ENCODE measurements around the gene B3GALT4.

DNA sequence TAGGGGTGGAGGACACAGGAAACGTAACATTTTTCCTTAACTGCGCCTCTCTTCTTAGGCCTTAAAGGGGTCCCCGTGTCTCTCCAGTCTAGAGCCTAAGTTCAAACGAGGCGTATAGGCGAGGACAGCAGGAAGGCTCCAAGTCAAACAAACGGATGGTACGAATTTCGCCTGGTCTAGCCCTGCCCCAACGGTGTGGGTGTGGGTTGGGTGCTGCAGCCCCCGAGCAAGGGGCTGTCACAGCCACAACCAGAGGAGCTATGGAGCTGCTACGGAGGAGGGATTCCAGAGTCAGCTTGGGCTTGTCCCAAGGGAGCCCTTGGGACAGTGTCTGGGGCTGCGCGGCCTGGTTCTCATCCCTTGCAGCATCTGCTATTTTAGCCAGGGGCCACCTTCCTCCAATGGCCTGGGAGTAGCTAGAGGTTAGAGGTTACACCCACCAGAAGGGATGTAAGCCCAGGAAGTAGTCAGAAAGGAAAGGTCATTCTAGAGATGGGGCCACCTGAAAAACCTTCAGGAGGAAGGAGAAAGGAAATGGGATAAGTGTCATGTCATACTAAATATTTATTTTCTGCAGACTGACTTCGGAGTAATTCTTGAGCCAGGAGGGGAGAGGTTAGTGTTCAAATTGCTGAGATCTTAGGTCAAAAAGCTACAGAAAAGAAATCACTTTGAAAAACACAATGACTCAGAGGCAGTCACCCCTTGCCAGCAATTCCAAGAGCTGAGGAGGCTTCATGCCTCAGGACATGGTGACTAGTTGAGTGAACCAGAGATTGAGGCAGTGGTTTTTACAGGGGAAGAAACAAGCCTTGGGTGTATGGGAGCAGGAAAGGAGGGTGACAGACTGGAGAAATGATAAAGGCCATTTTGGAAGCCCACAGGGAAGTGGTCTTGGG lies 26.9 kb upstream of the B3GALT4 start:
- TF ChIP-seq, protein P1, sequence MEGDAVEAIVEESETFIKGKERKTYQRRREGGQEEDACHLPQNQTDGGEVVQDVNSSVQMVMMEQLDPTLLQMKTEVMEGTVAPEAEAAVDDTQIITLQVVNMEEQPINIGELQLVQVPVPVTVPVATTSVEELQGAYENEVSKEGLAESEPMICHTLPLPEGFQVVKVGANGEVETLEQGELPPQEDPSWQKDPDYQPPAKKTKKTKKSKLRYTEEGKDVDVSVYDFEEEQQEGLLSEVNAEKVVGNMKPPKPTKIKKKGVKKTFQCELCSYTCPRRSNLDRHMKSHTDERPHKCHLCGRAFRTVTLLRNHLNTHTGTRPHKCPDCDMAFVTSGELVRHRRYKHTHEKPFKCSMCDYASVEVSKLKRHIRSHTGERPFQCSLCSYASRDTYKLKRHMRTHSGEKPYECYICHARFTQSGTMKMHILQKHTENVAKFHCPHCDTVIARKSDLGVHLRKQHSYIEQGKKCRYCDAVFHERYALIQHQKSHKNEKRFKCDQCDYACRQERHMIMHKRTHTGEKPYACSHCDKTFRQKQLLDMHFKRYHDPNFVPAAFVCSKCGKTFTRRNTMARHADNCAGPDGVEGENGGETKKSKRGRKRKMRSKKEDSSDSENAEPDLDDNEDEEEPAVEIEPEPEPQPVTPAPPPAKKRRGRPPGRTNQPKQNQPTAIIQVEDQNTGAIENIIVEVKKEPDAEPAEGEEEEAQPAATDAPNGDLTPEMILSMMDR (IDR thresholded peaks at IDR 0.05) = no peak
- peak in 1 of 4 donors; percentile 8 for TF ChIP-seq POLR2A (IDR thresholded peaks at IDR 0.05)
- TF ChIP-seq POLR2AphosphoS5 (IDR thresholded peaks at IDR 0.05) = no peak
